GM23338 (cell line): ENCODE measurements around the gene GRAMD1A. TPM values are rescaled to one million over a fixed set of nuclear protein-coding genes. Genes with fewer than 3 reads are reported as not detected.

Experiments used
- ATAC-seq: fragments of 200-7000 bp; cut with Tn5 transposase; 3 replicates; pipeline ENCODE4 v1.9.1; 2020
- DNase-seq: peaks from one replicate; pipeline ENCODE4 v3.0.0-alpha.2; 2015; ENCODE audit warnings: low spot score
- H2AFZ ChIP-seq: fragments of 200-600 bp; sonication (generic); 2 replicates; pipeline ENCODE4 v1.8.0; 2016; ENCODE audit warnings: antibody characterized with exemption, mild to moderate bottlenecking, moderate library complexity
- H3F3A ChIP-seq: fragments of 200-600 bp; sonication (generic); replicated peaks from 2 replicates; pipeline ENCODE4 v1.8.0; 2017; ENCODE audit warnings: antibody characterized with exemption, mixed run types, low read depth
- H3K27ac ChIP-seq: fragments of 200-600 bp; sonication (generic); 2 replicates; pipeline ENCODE4 v1.6.1; 2016; ENCODE audit warnings: low read depth
- H3K27me3 ChIP-seq: fragments of 200-600 bp; sonication (generic); 2 replicates; pipeline ENCODE4 v1.8.0; 2016; ENCODE audit warnings: mild to moderate bottlenecking, mixed run types, moderate library complexity; ENCODE audit not compliant: insufficient read depth
- H3K36me3 ChIP-seq: fragments of 200-600 bp; sonication (generic); 2 replicates; pipeline ENCODE4 v1.8.0; 2016; ENCODE audit warnings: mild to moderate bottlenecking; ENCODE audit not compliant: insufficient read depth
- H3K4me1 ChIP-seq: fragments of 200-600 bp; sonication (generic); 2 replicates; pipeline ENCODE4 v1.8.0; 2016; ENCODE audit warnings: mild to moderate bottlenecking, moderate library complexity; ENCODE audit not compliant: insufficient read depth
- H3K4me2 ChIP-seq: fragments of 200-600 bp; sonication (generic); 2 replicates; pipeline ENCODE4 v1.7.1; 2017; ENCODE audit warnings: mixed run types
- H3K4me3 ChIP-seq: fragments of 200-600 bp; sonication (generic); 2 replicates; pipeline ENCODE4 v1.6.1; 2016; ENCODE audit warnings: mixed run types
- H3K79me2 ChIP-seq: fragments of 200-600 bp; sonication (generic); replicated peaks from 2 replicates; pipeline ENCODE4 v1.8.0; 2017; ENCODE audit warnings: mild to moderate bottlenecking; ENCODE audit not compliant: insufficient read depth
- H3K9me2 ChIP-seq: fragments of 200-600 bp; sonication (generic); 2 replicates; pipeline ENCODE4 v1.8.0; 2017; ENCODE audit not compliant: insufficient read depth
- H4K20me1 ChIP-seq: fragments of 200-600 bp; sonication (generic); replicated peaks from 2 replicates; pipeline ENCODE4 v1.8.0; 2017; ENCODE audit warnings: mild to moderate bottlenecking; ENCODE audit not compliant: insufficient read depth
- H3K27ac Mint-ChIP-seq: 2 replicates; pipeline ENCODE4 v1.8.0; 2020; ENCODE audit warnings: inconsistent platforms, mild to moderate bottlenecking, moderate library complexity, mixed read lengths
- H3K27me3 Mint-ChIP-seq: 3 replicates; pipeline ENCODE4 v1.8.0; 2022; ENCODE audit warnings: low read depth, mild to moderate bottlenecking, moderate library complexity, mixed read lengths, inconsistent platforms; ENCODE audit not compliant: insufficient read depth, poor library complexity
- H3K36me3 Mint-ChIP-seq: 3 replicates; pipeline ENCODE4 v1.8.0; 2021; ENCODE audit warnings: low read depth, mild to moderate bottlenecking, inconsistent platforms, moderate library complexity, mixed read lengths
- H3K4me1 Mint-ChIP-seq: 3 replicates; pipeline ENCODE4 v1.8.0; 2020; ENCODE audit warnings: mild to moderate bottlenecking, inconsistent platforms, mixed read lengths
- H3K4me3 Mint-ChIP-seq: 3 replicates; pipeline ENCODE4 v1.8.0; 2021; ENCODE audit warnings: moderate library complexity, mild to moderate bottlenecking, inconsistent platforms, mixed read lengths
- H3K9me3 Mint-ChIP-seq: 3 replicates; pipeline ENCODE4 v1.8.0; 2020; ENCODE audit warnings: moderate library complexity, mild to moderate bottlenecking, inconsistent platforms, mixed read lengths
- CREB1 ChIP-seq: fragments of 250-450 bp; sonication (Bioruptor Pico); IDR thresholded peaks from 2 replicates; pipeline ENCODE4 v1.5.0; 2020; ENCODE audit warnings: low read depth, mild to moderate bottlenecking, moderate library complexity
- CTCF ChIP-seq, 2 experiments: fragments of 200-600 bp in 1 of 2; sonication (generic) in 1 of 2; conservative IDR thresholded peaks; 2 replicates each; pipeline versions ENCODE4 v1.5.1 to v1.6.1; 2016 to 2017; ENCODE audit warnings: antibody characterized with exemption in 2 of 2, low read depth in 2 of 2, mild to moderate bottlenecking in 2 of 2, moderate library complexity in 1 of 2
- JUNB ChIP-seq: IDR thresholded peaks from one replicate; pipeline ENCODE4 v1.6.1; 2016; ENCODE audit warnings: antibody characterized with exemption; ENCODE audit not compliant: unreplicated experiment
- NANOG ChIP-seq: IDR thresholded peaks from 2 replicates; pipeline ENCODE4 v1.6.1; 2016; ENCODE audit warnings: antibody characterized with exemption, borderline replicate concordance
- STAT1 ChIP-seq: IDR thresholded peaks from one replicate; pipeline ENCODE4 v1.6.1; 2016; ENCODE audit warnings: antibody characterized with exemption; ENCODE audit not compliant: unreplicated experiment
- ZNF462 ChIP-seq: fragments of 250-450 bp; sonication (Bioruptor Pico); IDR thresholded peaks from 2 replicates; pipeline ENCODE4 v1.5.0; 2020; ENCODE audit warnings: mild to moderate bottlenecking, moderate library complexity
- polyA plus RNA-seq: library from polyadenylated mRNA; unstranded; fragments of >200 nt; fragmentation: Nextera tagmentation; extraction: Ambion mirVana; gene quantifications from 2 replicates; pipeline ENCODE4 v1.2.1, GENCODE V29; 2016
- total RNA-seq: library from RNA; depleted of rRNA; stranded (reverse); fragments of >200 nt; shearing (Covaris generic); gene quantifications from 2 replicates; pipeline ENCODE4 v1.2.3, GENCODE V29; 2014

GRAMD1A gene
- total and polyA plus RNA-seq, 2 experiments from 2014 or later, result 122 to 174 TPM

GRCh38 chr19:34990578-34991192 is 9.4 kb upstream of the GRAMD1A start (continued):
- no peak for TF ChIP-seq ZNF462 (CRISPR knock-in tag)
- TF ChIP-seq CTCF (conservative IDR thresholded peaks at IDR 0.05; ENCODE audit: low read depth in 2 of 2), result no peak
- no peak for TF ChIP-seq NANOG
- TF ChIP-seq JUNB, result no peak

- no peak overlapping the region for H3K4me3 Mint-ChIP-seq
- H3K4me2 ChIP-seq, result no peak overlapping the region
- no peak for DNase-seq
- peaks cover 6% of the 10 kb centered on the region for H3K4me1 ChIP-seq
- peaks cover 6% of the 10 kb centered on the region for H3K4me1 Mint-ChIP-seq
- H3F3A ChIP-seq, result peaks cover 7% of the 10 kb centered on the region; the same call in 1 of the 2 replicates
- no peaks in the 10 kb centered on the region for H4K20me1 ChIP-seq
- TF ChIP-seq CREB1, result no peak
- no peak for TF ChIP-seq ZNF462 (CRISPR knock-in tag)
- TF ChIP-seq STAT1, result no peak
- H3K4me3 ChIP-seq, result no peak overlapping the region
- peaks cover 8% of the 10 kb centered on the region for H3K27me3 Mint-ChIP-seq
- H3K9me2 ChIP-seq, result no peaks in the 10 kb centered on the region
- peaks cover 14% of the 10 kb centered on the region for H3K9me3 Mint-ChIP-seq
- no peaks in the 10 kb centered on the region for H3K79me2 ChIP-seq
- no peak overlapping the region for H3K27ac ChIP-seq
- no peaks in the 10 kb centered on the region for H3K36me3 Mint-ChIP-seq
- H3K36me3 ChIP-seq, result no peaks in the 10 kb centered on the region
- ATAC-seq, result no peak
- no peak overlapping the region for H2AFZ ChIP-seq
- no peak overlapping the region for H3K27ac Mint-ChIP-seq
- H3K27me3 ChIP-seq, result no peaks in the 10 kb centered on the region
Observed at GRCh38 chr19:34991542-34992333, 8.4 kb upstream of the GRAMD1A start.
